ENCODE data around the gene IDUA.
"Not testable (repeated sequence)": the region's sequence is repeated elsewhere in the genome, so short reads cannot be mapped to it uniquely, and the experiment has no call there.

The IDUA gene

DNA sequence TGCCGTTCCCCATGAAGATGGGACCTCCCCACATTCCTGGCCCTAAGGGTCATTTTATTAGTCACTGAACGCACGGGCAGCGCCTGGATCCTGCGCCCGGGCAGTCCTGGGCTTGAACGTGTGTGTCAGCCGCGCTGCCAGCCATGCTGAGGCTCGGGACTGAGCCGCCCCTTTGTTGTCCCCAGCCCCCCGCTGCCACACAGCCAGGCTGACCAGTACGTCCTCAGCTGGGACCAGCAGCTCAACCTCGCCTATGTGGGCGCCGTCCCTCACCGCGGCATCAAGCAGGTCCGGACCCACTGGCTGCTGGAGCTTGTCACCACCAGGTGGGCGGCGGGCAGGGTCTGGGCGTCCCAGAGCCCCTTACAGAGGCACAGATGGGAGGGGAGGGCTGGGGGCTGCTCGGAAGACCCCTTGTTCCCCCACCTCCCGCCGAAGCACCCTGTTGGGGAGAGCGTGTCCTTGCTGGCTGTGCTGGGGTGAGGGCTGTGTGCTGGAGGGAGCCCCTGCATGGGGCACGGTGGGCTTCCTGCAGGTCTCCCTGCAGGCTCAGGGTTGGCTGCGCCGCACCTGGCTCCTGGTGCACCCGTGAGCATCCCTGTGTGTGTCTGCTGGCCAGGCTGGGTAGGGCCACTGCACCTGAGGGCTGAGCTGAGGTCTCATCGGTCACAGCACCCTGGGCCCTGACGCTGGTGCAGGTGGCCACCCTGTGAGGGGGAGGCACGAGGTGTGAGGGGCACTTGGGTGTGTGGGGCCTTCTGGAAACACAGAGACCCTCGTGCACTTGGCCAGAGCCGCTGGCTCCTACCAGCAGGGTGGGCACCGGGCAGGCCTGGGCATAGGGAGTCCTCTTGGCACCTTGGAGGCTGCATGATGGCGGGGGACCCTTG lies 1.0 kb downstream of the IDUA start:
- DNase-seq: no peak

DNA sequence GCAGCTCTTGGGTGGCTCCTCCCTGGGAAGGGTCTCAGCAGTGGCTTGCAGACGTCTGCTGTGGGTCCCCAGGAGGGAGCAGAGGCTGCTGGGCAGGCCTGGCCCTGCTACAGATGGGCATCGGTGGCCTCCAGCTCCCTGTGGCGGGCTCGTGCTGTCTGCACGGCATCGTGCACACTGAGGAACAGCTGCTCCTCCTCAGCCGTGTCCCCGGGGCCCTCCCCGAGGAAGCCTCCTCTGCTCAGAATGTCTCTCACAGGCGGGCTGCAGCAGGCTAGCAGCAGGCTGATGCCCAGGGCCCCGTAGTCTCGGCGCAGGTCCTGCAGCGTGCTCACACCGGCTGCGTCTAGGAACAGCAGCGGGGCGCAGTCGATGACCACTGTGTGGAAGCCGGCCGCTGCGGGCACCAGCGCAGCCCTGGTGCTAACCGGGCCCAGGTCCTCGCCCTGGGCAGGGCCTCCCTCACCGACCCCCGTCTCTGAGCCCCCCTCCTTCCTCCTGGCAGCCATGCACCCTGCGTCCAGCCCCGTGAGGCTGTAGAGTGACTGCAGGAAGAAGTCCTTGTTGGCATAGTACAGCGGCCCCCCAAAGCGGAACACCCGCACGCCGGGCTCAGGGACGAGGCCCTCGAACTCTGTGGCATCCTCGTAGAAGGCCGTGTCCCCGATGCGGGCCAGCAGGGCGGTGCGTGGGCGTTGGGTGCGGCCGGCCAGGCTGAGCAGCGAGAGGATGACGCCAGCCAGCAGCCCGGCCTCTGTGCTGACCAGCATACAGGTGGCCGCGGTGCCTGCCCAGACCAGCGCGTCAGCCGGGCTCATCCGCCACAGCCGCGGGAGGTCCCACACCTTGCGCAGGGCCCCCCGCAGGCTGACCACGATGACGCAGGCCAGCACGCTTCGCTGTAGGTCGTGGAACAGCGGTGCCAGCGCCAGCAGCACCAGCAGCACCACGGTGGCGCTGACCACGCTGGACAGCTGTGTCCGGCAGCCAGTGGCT lies 2.2 kb downstream of the IDUA start:
- no peak for DNase-seq

DNA sequence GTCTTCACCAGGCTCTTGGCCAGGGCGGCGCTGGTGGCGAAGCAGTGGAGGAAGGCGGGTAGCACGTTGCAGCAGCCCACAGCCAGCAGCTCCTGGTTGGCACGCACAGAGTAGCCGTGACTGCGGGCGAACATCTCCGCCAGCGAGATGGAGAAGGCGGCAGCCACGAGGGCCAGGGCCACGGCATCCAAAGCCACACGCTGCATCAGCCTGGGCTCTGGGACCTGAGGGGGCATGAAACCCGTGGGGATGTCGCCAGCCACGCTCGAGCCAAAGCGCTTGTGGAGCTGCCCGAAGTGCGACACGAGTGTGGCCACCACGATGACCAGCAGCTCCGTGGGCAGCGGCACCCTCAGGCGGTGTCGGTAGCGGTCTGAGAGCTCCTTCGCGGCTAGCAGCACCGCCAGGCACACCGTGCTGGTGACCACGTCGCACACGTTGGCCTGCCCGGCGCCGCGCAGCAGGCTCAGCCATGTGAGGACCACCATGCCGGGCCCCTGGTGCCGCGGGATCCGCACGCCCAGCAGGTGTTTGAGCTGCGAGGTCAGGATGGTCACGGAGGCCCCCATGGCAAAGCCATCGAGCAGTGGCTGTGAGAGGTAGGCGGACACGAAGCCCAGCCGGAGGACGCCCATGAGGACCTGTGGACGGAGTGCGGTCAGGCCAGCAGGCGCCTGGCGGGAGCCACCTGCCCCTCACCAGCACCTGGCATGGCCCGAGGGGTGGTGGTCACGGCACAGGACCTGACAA lies 3.1 kb downstream of the IDUA start:
- DNase-seq: no peak

DNA sequence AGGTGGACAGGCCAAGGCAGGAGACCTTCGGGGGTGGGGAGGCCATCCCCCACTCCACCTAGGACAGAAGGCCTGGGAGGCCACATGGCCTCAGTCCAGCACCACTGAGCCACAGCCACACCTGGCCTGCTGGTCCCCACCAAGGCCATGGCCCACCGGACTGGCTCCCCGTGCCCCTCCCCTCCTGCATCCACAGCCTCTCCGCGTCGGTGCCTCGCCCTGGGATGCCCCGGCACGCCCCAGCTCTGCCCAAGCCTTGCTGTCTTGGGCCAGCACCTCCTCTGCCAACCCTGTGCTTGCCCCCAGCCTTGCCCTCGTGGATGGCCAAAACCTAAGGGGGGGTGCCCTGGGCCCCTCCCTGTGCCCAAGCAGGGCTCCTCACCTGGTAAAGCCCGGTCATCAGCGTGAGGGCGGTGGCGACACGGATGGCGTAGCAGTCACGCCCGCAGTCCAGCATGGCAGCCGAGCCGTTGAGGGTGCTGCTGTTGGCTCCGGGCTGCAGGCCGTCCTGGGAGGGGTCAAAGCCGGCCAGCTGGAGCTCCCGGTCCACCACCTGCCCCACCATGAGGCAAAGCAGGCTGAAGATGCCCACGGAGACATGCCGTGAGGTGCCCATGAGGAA lies 4.0 kb downstream of the IDUA start:
- no peak for DNase-seq

DNA sequence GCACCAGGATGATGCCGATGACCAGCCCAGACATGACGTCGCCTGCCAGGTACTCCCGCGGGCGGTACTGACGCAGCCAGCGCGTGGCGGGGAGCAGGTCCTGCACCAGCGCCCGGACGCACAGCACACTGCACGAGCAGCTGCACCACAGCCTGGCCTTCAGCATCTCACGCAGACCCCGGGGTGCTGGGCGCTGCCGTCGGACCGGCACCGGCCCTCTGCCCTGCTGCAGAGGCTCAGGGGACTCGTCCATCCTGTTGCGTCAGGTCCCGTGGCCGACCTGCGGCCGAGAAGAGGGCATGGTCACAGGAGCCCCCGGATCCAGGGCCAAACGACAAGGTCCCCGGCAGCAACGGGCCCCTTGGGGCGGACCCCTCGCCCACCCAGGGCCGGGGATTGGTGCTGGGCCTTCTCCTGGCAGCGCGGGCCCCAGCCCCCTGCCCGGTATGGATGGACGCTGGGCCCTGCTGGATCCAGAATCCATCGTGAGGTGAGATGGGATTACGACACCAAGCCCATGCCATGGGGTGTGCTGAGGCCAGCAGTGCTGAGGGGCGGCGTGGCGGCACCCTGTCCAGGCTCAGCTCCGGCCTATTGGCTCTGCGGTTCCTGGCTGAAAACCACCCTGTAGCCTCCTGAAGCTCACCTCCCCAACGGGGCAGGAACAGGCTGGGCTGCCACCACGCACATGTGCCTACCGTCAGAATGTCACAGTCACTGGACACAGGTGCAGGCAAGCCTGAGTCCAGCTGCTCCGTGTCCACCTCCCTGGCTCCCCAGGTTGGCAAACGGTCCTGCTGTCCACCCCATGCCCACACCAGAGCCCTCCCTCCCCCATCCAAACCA lies 4.8 kb downstream of the IDUA start:
- no peak for DNase-seq

DNA sequence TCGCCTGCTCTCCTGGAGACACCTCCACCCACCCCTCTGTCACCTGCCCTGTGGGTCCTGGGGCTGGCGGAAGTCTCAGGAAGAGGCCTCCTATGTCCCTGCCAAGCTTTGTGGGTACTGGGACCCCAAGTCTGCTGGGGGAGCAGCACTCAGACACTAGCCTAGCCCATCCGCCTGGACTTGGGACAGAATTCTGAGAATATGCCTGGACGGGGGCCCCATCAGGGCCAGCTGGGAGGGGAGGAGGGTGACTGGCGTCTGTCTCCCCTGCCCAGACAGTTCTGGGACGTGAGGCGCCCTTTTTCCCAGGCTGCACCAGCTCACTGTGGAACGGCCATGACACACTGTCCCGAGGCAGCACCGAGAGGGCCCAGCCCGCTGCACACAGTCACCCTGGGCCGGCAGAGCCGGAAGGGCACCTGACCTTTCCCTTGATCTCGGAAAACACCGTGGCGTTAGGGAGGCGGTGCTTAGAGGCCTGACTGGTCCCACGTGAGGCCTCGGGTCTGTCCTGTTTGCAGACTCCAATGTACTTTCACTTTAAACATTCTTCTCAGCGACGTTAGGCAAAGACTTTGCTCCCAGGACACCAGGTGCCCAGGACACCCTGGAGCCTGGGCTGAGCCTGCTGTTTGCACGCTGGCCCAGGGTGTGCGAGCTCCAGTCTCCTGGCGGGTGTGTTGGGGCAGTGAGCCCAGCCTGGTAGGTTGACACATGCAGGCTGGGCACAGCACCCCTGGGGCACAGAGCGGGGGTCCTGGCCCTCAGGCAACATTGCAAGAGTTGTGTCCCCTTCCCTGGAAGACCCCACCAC lies 5.7 kb downstream of the IDUA start:
- DNase-seq: no peak

DNA sequence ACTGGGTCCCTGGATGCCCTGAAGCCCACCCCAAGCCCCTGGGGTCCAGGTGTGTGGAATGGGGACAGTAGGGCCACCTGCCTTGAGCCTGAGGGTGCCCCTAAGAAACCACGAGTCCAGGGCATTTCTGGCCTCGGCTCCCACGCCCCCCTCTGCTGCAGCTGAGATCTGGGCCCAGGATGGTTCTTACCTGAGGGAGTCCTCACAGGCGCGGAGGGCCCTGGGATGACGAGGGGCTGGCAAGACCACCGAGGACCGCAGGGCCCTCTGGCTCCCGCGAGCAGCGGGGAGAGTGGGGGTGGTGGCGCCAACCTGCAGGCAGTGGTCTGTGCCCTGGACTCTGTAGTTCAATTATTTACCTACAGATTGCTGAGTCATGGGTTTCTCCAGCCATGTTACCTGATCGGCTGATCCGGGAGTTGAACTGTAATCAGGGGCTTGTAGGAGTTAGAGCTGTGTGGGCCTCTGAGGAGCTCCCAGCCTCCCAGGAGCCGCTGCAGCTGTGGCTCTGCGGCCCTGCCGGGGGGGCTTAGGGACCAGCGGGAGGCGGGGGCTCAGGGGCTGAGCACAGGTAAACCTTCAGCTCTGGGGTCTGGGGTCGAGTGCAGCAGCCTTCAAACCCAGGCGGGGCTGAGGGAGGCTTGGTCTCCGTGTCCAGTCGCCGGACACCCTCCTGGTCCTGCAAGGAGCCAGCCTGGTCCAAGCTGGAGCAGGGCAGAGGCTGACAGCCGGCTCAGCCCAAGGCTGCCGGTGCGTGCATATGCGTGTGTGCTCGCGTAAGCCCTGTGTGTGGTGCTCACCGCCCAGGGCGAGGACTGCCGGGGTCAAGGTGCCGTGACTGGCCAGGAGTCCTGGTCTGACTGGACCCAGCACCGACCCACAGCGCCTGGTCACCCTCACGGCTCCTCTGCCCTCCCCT lies 6.5 kb downstream of the IDUA start, which contains the start of gene SLC26A1:
SLC26A1 (minus strand) TSS at position 294 of the 919 bp plus-strand sequence. CDS start 1,701 bp downstream, outside the sequence.
- no peak for DNase-seq

DNA sequence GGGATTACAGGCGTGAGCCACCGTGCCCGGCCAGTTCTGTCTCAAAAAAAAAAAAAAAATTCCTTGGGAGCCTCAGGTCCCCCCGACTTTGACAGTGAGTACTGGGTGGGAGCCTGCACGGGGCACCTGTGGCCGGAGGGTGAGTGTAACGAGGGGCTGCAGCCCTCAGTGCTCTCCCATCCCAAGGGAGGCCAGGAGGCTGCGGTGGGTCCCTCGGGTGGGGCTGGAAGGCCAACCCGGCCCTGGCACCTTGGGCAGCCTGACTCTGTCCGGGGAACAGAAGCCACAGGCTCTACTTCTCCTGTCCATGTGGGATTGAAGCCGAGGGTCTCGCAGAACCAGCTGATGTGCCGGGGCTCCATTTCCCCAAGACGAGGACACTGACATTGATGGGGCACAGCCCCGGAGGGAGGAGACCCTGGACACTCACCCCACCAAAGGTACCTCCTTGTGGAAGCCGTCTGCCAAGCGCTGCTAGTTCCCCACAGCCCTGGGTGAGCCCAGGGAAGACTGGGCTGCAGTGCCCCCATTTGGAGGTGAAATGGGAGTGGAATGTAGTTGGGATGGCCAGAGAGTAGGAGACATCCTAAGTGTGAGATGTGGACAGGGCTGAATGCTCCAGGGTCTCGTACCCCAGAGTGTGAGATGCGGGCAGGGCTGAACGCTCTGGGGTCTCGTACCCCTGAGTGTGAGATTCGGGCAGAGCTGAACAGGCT lies 8.6 kb downstream of the IDUA start:
- no peak for DNase-seq

DNA sequence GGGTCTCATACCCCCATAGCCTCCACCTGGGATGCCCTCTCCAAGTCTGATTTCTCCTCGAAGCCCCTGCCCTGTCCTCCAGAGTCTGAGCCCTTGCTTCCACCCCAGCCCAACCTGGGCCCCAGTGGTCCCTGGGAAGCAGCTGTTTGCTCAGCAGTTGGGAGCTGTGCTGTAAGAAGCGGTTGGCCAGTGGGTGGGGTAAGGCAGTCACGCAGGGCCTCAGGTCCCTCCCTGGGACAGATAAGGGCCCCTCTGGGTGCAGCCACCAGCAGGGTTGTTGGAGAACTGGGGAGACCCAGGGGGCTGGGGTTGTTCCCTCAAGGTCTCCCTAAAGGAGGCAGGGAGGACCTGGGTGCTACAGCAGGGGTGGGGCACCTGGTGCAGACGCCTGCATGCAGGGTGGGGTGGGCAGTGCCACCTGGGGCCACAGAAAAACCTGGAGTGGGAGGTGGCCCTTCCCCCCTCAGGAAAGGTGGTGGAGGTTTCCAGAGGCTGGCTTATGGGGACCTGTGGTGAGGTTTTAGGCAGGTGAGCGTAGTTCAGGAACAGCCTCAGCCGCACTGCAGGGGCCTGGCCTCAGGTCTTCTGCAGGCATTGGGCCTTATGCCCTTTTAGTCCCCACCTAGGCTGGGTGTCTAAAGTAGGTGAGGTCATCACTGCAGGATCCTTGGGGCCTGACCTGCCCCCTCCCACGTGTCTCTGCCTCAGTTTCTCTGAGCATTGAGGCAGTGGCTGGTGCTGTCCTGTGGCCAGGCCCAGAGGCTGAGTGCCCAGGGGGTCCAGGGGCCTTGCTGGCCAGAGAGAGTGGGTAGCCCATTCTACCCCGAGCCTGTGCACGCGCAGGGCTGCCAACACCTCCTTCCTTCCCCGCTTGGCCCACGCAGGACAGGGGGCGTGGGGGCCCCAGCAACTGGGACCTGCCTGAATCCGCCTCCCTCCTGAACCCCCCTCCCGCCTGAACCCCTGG lies 9.5 kb downstream of the IDUA start:
- no peak for DNase-seq

DNA sequence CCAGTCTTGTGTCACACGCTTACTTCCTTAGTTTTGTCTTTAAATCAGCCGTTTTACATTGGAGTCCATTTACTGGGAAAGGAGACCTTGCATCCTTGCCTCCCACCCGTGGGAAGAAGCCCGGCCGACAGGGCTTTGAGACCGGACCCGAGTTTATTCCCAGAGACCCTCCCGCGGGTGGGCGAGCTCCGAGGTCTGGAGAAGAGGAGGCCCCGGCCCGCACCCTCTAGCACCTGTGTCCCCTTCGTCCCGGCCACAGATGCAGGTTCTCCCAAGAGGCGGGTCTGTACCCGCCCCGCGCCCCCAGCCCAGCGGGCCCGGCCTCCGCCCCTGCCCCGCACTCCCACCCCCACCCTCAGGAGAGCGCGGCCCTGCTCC lies 10.1 kb downstream of the IDUA start:
- no peak for DNase-seq

DNA sequence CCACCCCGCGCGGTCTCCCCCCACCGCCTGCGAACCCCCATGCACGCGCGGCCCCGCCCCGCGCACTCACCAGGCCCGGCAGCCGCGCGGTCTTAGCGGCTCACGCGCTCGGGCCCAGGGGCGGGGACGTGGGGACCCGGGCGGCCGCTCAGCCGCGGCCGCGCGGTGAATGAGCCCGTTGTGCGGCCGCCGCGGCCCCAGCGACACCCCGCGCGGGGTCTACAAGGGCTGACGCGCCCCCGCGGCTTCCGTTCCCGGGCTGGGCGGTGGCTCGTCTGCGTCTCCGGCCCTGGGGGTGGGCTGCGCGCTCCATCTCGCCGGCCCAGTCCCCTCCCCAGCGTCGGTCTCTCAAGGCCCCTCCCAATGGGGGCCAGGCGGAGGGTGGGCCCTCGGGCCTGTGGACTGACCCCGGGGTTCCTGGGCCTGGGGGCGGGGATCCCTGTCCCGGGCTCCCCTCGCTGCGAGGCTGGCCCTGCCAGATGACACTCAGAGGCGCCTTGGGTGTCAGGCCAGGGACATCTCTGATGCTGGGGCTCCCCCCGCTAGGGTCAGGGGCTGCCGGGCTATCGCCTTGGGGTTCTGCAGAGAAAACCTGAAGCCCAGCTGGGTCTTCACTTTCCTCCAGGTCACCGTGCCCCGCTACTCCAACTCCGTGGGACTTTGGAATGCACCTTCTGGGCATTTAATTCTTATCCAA lies 10.7 kb downstream of the IDUA start:
- DNase-seq: no peak

DNA sequence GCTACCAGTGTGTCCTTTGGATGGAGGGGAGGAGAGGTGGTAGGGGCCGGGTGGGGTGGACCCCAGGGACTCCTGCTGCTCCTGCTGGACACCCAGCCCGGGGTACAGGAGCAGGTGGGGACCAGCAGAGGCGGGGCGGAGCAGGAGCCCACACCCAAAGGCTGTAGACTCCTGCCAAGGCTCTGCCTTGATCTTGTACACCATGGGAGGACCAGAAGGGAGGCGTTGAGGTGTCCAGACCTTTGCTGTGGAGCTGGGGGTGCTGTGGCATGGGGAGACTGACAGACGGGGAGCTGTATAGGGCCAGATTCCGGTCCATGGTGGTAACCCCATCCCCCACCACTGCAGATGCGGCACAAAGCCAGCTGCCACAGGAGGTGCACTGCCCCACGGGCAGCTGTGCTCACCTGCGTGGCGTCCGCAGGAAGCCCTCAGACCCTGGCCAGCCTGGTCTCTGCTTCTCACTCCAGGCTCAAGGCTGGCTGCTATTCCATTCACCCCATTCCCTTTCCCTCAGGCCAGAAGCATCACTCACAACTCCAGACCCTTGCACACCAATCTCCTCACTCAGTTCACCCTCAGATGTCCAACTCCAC lies 11.3 kb downstream of the IDUA start:
- no peak for DNase-seq

DNA sequence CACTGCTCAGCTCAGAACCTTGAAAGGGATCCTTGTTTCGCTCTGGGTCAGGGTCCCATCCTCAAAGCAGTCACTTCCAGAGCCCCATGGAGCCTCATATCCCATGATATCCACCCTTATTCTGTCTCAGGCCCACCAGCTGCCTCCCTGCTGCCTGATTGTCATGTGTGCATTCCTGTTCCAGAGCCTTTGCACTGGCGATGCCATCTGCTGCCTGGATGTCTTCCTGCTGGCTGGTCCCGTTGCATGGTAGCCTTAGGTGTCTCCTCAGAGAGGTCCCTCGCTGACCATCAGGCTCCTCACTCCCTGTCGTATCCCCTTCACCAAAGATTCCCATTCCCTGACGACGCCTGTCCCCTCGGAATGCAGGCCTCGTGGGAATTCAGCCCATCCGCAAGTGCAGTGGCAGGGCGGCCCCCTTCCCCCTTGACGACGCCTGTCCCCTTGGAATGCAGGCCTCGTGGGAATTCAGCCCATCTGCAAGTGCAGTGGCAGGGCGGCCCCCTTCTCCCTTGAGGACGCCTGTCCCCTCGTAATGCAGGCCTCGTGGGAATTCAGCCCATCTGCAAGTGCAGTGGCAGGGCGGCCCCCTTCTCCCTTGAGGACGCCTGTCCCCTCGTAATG lies 12.5 kb downstream of the IDUA start:
- not testable (repeated sequence) for DNase-seq

DNA sequence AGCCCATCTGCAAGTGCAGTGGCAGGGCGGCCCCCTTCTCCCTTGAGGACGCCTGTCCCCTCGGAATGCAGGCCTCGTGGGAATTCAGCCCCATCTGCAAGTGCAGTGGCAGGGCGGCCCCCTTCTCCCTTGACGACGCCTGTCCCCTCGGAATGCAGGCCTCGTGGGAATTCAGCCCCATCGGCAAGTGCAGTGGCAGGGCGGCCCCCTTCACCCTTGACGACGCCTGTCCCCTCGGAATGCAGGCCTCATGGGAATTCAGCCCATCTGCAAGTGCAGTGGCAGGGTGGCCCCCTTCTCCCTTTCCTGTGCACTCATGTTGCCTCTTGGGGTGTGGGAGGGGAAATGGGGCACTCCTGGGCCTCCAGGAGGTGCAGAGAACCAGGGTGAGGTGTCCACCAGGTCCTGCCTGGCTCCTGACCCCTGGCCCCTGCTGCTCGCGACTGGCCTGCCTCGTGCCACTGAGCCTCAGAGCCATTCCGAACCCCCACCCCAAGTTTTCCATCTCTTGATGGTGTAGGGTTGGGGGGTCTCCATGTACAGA lies 13.1 kb downstream of the IDUA start:
- no peak for DNase-seq

DNA sequence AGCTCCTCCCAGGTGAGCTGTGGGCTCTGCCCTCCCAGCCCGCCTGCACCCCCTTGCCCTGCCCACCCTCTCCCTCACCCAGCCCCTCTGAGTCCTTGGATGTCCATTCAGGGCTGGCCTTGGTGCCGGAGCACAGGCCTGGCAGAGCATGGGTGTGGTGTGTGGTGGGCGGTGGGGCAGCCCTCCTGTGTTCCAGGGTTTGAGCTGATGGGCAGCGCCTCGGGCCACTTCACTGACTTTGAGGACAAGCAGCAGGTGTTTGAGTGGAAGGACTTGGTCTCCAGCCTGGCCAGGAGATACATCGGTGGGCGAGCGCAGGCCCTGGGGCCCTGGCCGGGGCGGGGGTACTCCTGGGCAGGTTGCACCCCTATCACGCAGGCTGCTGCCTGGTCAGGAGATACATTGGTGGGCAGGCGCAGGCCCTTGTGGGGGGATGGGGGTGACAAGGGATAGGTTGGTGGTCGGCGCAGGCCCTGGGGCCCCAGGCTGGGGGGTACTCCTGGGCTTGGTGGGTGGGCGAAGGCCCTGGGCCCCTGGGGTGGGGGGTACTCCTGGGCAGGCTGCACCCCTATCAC lies 13.9 kb downstream of the IDUA start:
- no peak for DNase-seq

All from NCI-H748 treated with DMSO at 0.1 percent for 48 hours (cell line).